BE2C (cell line): Measurements from ENCODE around the gene CDC42SE2.
"Not testable (repeated sequence)": the region's sequence is repeated elsewhere in the genome, so short reads cannot be mapped to it uniquely, and the experiment has no call there.

ENCODE experiments used
- DNase-seq: peaks from one replicate; pipeline ENCODE4 v3.0.0-alpha.2; 2020
- H3K27me3 ChIP-seq: fragments of 250-450 bp; sonication (Bioruptor Pico); 2 replicates; pipeline ENCODE4 v1.5.1; 2020; ENCODE audit warnings: mild to moderate bottlenecking
- H3K36me3 ChIP-seq: fragments of 250-450 bp; sonication (Bioruptor Pico); 2 replicates; pipeline ENCODE4 v1.5.1; 2020; ENCODE audit warnings: mild to moderate bottlenecking
- H3K4me1 ChIP-seq: fragments of 250-450 bp; sonication (Bioruptor Pico); 2 replicates; pipeline ENCODE4 v1.5.1; 2020
- H3K4me3 ChIP-seq: 2 replicates; pipeline ENCODE4 v1.5.1; 2011; ENCODE audit warnings: low read depth, low read length
- H3K9me3 ChIP-seq: fragments of 250-450 bp; sonication (Bioruptor Pico); 2 replicates; pipeline ENCODE4 v1.5.1; 2020
- CTCF ChIP-seq: IDR thresholded peaks from 2 replicates; pipeline ENCODE4 v1.5.1; 2012; ENCODE audit warnings: mild to moderate bottlenecking, low read depth, low read length

CDC42SE2 gene

GRCh38 chr5:131373265-131373664 lies 109.4 kb downstream of the CDC42SE2 start:
- TF ChIP-seq CTCF = no peak
- no peak for DNase-seq
- Histone ChIP-seq H3K36me3 (no peaks in the 10 kb centered on the region), H3K4me3 (no peak overlapping the region), H3K4me1 (peaks cover 7% of the 10 kb centered on the region; the same call in 1 of the 2 replicates), H3K9me3 (no peaks in the 10 kb centered on the region), H3K27me3 (no peaks in the 10 kb centered on the region)

- no peak overlapping the region for H3K4me3 ChIP-seq
- no peaks in the 10 kb centered on the region for H3K9me3 ChIP-seq
- peaks cover 7% of the 10 kb centered on the region; the same call in 1 of the 2 replicates for H3K4me1 ChIP-seq
- no peak for DNase-seq
- TF ChIP-seq CTCF = no peak
- H3K36me3 ChIP-seq = no peaks in the 10 kb centered on the region
- H3K27me3 ChIP-seq = no peaks in the 10 kb centered on the region
These were observed 111.5 kb downstream of the CDC42SE2 start for GRCh38 chr5:131375351-131375750.

- no peak overlapping the region for H3K4me3 ChIP-seq
- TF ChIP-seq CTCF = no peak
- no peaks in the 10 kb centered on the region for H3K36me3 ChIP-seq
- H3K4me1 ChIP-seq = peaks cover 7% of the 10 kb centered on the region
- H3K9me3 ChIP-seq = no peaks in the 10 kb centered on the region
- no peak for DNase-seq
- H3K27me3 ChIP-seq = no peaks in the 10 kb centered on the region
These were observed 113.5 kb downstream of the CDC42SE2 start for GRCh38 chr5:131377346-131377745.

- H3K27me3 ChIP-seq = no peaks in the 10 kb centered on the region
- H3K4me3 ChIP-seq = no peak overlapping the region
- H3K36me3 ChIP-seq = no peaks in the 10 kb centered on the region
- H3K4me1 ChIP-seq = peaks cover 11% of the 10 kb centered on the region
- no peak for TF ChIP-seq CTCF
- DNase-seq = no peak
- H3K9me3 ChIP-seq = no peaks in the 10 kb centered on the region
These were observed 114.0 kb downstream of the CDC42SE2 start for GRCh38 chr5:131377785-131378325.

GRCh38 chr5:131378721-131379541 lies 115.1 kb downstream of the CDC42SE2 start:
- peaks cover 12% of the 10 kb centered on the region for H3K4me1 ChIP-seq
- no peak overlapping the region for H3K4me3 ChIP-seq
- TF ChIP-seq CTCF = no peak
- no peaks in the 10 kb centered on the region for H3K36me3 ChIP-seq
- no peak for DNase-seq
- H3K27me3 ChIP-seq = no peaks in the 10 kb centered on the region
- no peaks in the 10 kb centered on the region for H3K9me3 ChIP-seq

GRCh38 chr5:131379723-131380122 lies 115.9 kb downstream of the CDC42SE2 start:
- H3K36me3 ChIP-seq = no peaks in the 10 kb centered on the region
- H3K4me3 ChIP-seq = no peak overlapping the region
- no peaks in the 10 kb centered on the region for H3K9me3 ChIP-seq
- H3K4me1 ChIP-seq = peaks cover 12% of the 10 kb centered on the region
- H3K27me3 ChIP-seq = no peaks in the 10 kb centered on the region
- no peak for DNase-seq
- TF ChIP-seq CTCF = no peak

GRCh38 chr5:131380238-131380637 lies 116.4 kb downstream of the CDC42SE2 start:
- H3K36me3 ChIP-seq, DNase-seq, H3K27me3 ChIP-seq, H3K4me3 ChIP-seq, H3K9me3 ChIP-seq: not testable (repeated sequence)
- peaks cover 12% of the 10 kb centered on the region for H3K4me1 ChIP-seq
